RPMI7951 (cell line): ENCODE data around the gene EXOC4. TPM values are rescaled to one million over a fixed set of nuclear protein-coding genes. Genes with fewer than 3 reads are reported as not detected.

Source experiments
- DNase-seq: peaks from one replicate; pipeline ENCODE4 v3.0.0-alpha.2; 2012; ENCODE audit warnings: low read depth
- total RNA-seq: library from RNA; depleted of rRNA; stranded (reverse); fragments of >200 nt; shearing (Covaris generic); gene quantifications from 2 replicates; pipeline ENCODE4 v1.2.3, GENCODE V29; 2014

EXOC4 gene
- total RNA-seq, 1 experiment from 2014 or later = 85.2 TPM

GRCh38 chr7:133572843-133573242 is 320.0 kb downstream of the EXOC4 start:
- no peak for DNase-seq

GRCh38 chr7:133573554-133574265 is 320.8 kb downstream of the EXOC4 start:
- no peak for DNase-seq

GRCh38 chr7:133575726-133576440 is 323.0 kb downstream of the EXOC4 start:
- no peak for DNase-seq

- DNase-seq = no peak
Measured at GRCh38 chr7:133576612-133577168, 323.8 kb downstream of the EXOC4 start.

GRCh38 chr7:133582766-133583523 is 330.1 kb downstream of the EXOC4 start:
- peak; percentile 3 for DNase-seq

- DNase-seq = no peak
Measured at GRCh38 chr7:133583545-133584171, 330.8 kb downstream of the EXOC4 start.

- DNase-seq = no peak
Measured at GRCh38 chr7:133584956-133585668, 332.2 kb downstream of the EXOC4 start.

GRCh38 chr7:133586253-133586652 is 333.4 kb downstream of the EXOC4 start:
- DNase-seq = no peak

GRCh38 chr7:133587903-133588302 is 335.0 kb downstream of the EXOC4 start:
- DNase-seq = no peak

GRCh38 chr7:133590795-133591194 is 337.9 kb downstream of the EXOC4 start:
- DNase-seq = no peak

- DNase-seq = no peak
Measured at GRCh38 chr7:133591704-133592340, 338.9 kb downstream of the EXOC4 start.

GRCh38 chr7:133593561-133593960 is 340.7 kb downstream of the EXOC4 start:
- DNase-seq = no peak

- DNase-seq = no peak
Measured at GRCh38 chr7:133601617-133602016, 348.7 kb downstream of the EXOC4 start.

- DNase-seq = no peak
Measured at GRCh38 chr7:133602291-133602690, 349.4 kb downstream of the EXOC4 start.

GRCh38 chr7:133606991-133607390 is 354.1 kb downstream of the EXOC4 start:
- no peak for DNase-seq

- DNase-seq = no peak
Measured at GRCh38 chr7:133609806-133610205, 356.9 kb downstream of the EXOC4 start.

GRCh38 chr7:133611955-133612354 is 359.1 kb downstream of the EXOC4 start:
- DNase-seq = no peak

GRCh38 chr7:133613250-133613790 is 360.4 kb downstream of the EXOC4 start:
- DNase-seq = no peak

- DNase-seq = no peak
Measured at GRCh38 chr7:133614251-133614650, 361.4 kb downstream of the EXOC4 start.

GRCh38 chr7:133618970-133619369 is 366.1 kb downstream of the EXOC4 start:
- DNase-seq = no peak
